Medulla oblongata (tissue), 1 donor: Measurements from ENCODE around the gene ABCA10.
A peak's percentile ranks its signal among the peaks of the same experiment; 100 is the strongest.
"Not testable (repeated sequence)": the region's sequence is repeated elsewhere in the genome, so short reads cannot be mapped to it uniquely, and the experiment has no call there.

Experiments used
- DNase-seq: peaks from one replicate; pipeline ENCODE4 v3.0.0-alpha.2; 2015; ENCODE audit errors: extremely low spot score

ABCA10 gene

DNA sequence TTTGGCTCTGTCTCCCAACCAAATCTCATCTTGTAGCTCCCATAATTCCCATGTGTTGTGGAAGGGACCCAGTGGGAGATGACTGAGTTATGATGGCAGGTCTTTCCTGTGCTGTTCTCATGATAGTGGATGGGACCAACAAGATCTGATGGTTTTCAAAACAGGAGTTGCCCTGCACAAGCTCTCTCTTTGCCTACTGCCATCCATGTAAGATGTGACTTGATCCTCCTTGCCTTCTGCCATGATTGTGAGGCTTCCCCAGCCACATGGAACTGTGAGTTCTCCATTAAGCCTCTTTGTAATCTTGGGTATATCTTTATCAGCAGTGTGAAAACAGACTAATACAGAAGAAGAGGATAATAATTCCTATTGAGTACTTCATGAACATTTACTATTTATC lies 60.0 kb downstream of the ABCA10 start:
- DNase-seq = not testable (repeated sequence)

DNA sequence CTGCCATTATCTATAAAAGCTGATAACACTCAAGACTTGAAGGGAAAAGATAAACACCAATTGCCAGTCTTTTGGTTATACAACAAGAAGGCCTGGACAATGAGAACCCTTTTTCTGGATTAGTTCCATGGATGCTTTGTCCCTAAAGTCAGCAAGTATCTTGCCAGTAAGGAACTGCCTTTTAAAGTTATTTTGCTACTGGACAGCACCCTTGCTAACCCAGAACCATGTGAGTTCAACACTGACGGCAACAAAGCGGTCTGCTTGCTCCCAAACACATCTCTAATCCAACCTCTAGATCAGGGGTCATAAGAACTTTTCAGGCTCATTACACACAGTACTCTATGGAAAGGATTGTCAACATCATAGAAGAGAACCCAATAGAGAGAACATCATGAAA lies 61.7 kb downstream of the ABCA10 start:
- DNase-seq = no peak

DNA sequence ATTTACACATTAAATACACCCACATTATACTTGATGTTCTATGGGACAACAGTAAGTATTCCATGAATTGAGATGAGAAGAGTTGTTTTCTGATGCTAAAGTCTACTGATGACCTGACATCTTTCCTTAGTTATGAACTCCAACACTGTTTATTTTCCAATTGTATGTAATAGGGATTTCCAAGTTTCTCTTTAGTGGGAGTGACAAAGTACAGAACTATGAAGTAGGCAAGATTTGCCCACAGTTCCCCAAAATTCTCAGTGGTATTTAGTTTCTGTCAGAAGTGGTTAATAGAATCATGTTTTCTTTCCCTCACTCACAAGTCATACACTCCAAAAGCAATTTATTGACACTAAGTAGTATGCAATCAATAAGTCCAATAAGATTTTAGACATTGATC lies 64.4 kb downstream of the ABCA10 start:
- DNase-seq = no peak

DNA sequence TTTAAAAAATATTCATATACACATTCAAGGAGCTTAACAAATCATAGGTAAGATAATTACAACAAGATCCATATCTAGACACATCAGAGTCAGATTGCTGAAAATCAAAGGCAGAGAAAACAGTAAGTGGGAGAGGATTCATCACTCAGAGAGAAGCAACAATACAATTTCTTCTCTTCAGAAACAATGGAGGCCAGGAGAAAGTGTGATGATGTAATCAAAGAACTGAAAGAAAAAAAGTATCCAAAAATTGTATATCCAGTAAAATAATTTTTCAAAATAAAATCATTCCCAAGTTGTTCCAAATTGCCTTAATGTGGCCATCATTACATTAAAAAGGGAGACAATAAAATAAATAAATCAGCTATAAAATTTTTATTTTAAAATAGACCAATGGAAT lies 69.2 kb downstream of the ABCA10 start:
- no peak for DNase-seq

DNA sequence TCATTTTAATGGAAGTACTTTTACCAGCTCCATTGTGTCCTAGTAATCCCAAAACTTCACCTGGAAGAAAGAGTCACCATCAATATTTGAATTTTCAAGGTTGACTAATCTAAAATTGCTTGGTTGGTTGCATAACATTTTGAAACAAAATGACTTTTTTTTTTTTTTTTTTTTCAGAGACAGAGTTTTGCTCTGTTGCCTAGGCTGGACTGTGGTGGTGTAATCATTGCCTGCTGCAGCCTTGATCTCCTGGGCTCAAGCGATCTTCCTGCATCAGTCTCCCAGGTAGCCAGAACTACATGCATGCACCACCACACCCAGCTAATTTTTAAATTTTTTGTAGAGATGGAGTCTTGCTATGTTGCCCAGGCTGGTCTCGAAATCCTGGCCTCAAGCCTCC lies 74.4 kb downstream of the ABCA10 start:
- no peak for DNase-seq

DNA sequence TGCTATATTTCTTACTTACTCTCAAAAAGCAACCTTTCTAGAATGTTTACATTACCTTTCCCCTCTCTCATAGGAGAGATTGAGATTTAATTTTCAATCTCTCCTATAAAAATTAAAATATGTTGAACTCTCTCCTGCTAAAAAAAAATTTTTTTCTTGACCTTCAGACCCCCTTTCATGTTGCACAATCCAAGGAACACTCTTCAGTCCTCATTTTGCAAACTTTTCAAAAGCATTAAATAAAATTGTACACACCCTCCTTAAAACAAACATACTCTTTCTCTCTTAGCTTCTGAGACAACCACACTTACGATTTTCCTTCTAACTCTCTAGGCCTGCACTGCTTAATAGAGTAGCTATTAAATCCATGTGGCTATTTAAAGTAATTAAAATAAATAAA lies 78.3 kb downstream of the ABCA10 start:
- no peak for DNase-seq

DNA sequence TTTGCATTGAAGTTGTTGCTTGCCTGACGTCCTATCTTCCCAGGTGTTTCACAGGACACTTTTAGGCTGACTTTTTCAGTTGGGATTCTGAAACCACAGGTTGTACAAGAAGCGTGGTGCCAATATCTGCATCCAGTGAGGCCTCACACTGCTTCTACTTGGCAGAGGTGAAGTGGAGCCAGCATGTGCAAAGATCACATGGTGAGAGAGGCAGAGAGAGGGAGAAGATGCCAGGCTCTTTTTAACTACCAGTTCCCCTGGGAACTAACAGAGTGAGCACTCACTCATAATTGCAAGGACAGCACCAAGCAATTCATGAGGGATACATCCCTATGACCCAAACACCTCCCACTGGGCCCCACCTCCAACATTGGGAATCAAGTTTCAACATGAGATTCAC lies 81.2 kb downstream of the ABCA10 start:
- no peak for DNase-seq

DNA sequence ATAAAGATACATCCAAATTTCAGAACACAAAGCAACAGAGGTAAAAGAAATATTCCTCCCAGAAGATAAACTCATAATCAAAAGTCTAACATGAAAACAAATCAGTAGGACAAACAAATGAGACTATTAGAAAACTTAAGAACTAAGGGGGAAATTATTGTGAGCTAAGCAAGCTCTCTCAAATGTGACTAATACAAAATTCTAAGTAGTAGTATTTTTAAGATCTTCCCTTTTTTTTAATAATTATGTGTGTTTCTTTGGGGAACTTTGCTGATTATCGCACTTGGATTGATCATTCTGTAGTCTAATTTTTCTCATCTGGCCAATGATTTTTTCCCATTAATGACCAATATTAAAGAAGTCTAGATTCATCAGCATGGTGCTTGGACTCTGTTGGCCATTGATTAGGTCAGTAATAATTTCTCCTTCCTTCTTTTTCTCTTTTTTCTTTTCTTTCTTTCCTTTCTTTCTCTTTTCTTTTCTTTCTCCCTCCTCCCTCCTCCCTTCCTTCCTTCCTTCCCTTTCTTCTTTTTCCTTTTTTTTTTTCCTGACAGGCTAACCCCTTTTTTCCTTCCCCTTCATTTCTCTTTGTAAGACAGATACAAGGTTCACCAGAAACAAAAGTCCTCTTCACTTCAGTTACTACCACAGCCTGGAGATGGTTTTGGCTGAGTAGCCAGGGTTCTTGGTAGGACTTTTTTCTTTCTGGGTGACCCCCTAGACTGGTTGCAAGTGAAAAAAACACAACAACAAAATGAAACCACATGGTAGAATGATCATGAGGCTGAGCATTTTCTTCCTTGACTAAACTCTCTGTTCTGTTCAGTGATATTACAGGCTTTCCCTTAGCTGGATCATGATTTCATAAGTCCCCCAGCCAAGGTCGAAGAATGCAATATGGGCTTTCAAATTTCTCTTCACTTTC lies 84.0 kb downstream of the ABCA10 start:
- DNase-seq = no peak

DNA sequence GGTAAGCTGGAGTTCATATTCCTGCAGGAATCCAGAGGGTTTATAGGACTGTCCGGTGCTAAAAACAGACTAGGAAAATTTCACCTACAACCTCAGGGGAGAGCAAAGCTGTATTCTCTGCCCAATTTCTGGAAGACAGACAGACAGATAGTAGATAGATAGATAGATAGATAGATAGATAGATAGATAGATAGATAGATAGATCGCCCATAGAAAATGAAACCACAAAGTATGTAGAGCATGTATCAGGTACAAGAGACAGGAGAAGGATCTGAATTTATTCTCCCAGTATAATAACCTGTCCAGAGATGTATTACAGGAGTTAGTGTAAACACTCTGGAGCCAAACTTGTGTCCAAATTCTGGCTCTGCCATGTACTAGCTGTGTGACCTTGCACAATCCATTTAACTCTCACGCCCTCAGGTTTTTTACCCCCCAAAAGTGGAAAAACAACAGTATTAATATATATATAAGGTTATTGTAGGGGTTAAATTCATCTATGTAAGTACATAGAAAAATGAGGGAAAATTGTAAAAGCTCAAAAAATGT lies 84.9 kb downstream of the ABCA10 start:
- DNase-seq = no peak

DNA sequence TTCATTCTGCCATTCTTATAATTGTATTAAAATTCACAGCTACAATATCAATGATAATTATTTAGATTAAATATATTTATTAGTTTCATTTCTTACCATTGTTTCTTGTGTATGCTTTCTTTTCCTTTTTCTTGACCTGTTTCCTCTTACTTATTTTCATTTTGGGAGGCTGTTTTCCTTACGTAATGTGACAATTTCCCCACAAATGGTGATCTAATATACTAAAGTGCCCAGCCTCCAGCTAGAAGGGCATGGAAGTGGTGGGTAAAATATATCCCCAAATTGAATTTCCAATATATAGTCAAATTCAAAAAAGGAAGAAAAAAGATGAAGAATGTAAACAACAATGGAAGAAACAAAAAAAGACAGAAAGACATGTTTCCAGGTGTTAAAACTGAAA lies 85.5 kb downstream of the ABCA10 start:
- no peak for DNase-seq

DNA sequence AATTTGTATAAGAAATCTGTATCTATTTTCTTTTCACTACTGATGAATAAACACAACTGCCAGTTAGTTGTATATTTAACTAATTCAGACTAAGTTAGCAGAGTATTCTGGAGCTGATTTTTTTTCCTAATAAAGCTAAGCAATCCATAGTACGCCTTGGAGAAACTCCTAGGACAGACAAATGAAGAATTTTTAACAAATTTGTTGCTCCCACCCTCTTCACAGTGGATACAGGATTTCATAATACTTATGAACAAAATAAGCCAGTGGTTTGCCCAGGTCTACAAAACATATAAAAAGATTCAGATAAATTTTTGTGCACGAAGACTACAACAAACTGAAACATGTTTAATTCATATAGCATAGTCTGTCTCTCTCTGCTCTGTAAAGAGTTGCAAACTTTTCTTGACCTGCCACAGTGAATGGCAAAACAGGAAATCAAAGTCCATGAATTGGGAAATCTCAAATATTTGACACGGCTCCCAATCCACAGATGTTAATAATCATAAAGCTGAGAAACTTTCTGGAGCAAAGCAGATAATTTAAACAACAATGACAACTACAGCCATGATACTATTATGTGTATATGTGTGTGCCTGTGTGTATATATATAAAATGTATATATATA lies 86.3 kb downstream of the ABCA10 start:
- DNase-seq = peak; percentile 9

DNA sequence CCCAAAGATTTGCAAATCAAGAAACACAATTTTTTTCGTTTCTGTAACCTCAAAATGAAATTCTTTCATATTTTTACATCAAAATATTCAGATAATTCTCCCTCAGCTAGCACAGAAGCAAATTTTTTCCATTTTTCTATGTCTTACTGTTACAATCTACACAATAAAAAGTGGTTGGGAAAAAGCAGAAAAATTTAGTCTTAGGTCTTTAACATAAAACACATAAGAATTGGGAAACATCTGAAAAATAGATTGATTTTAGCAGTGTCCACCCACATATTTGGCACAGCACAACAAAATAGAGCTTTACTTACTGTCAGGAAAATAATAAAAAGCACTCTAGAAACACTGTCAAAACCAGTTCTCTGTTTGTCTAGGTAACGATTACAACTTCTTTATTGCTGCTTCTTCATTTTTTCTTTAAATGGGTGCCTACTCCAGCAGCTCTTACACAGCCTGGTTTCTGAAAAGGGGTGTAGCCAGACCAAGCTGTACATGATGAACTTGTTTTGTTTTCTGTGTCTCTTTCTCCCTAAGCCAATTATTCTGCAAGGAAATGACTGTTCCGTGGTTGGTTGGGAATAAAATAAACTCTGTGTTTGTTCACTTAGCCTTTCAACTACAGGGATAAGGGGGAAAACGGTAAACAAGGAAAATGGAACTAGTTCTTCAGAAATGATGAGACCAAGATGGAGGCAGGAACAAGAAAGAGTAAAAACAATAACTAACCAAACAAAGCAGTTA lies 87.0 kb downstream of the ABCA10 start, which contains the start of gene ABCA6:
TSS of gene ABCA6 (minus strand) at position 465 of the 744 bp plus-strand sequence. CDS start 1,192 bp downstream, outside the sequence.
- DNase-seq = peak; percentile 73

DNA sequence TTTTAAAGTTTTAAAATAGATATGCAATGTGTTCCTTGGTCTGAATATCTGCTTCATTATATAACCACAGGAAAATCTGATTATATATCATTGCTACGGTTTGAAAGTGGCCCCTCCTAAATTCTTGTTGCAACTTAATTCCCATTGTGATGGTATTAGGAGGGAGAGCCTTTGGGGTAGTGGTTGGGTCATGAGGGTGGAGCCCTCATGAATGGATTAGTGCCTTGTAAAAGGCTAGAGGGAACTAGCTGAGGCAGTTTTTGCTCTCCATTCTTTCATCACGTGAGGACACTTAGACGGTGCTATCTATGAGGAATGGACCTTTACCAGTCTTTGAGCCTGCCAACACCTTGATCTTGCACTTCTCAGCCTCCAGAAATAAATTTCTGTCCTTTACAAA lies 94.5 kb downstream of the ABCA10 start:
- DNase-seq = no peak

DNA sequence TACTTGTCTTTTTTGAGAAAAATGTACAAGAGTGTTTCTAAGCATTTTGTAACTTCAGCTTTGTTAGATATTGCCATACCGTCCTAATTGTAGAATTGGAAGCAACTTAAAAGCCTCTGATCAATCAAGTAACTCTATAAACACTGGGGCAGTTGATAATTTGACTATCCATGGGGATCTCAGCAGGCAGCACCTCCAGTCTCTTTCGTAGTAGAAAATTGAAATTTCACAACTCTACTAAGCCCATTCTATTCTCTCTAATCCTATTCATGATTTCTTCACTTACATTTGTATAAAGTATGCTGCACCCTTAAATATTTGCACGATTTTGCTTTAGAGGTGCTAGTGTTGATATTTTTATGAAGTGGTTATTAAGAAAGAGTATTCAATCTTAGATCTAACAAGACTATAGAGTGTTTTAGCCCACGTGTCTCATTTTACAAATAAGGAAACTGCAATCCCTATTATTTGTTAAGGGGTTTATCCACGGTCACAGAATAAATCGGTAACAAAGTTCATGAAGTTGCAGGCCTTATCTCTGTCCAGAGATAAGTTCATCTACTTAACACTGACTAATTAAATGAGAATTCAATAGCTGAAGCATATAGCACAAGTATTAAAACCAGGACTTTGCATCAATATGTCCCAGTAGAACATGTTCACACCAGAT lies 97.9 kb downstream of the ABCA10 start:
- no peak for DNase-seq

DNA sequence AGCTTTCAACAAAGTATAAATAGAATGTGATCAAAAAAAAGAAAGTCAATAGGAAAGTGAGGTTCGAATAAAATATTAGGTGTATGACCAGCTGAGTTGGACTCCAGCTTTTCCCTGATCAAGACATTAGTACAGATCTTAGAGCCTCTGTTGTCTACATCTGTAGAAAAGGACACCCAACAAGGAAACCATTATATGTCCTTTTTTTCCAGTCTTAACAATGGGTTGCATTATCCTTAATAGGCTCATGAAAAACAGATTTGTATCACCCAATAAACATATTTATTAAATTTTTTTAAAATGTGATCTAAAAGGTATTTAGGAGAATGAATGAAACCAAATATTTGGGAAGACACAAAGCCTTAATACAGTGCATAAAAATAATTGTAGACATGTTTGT lies 105.0 kb downstream of the ABCA10 start:
- DNase-seq = peak; percentile 26

DNA sequence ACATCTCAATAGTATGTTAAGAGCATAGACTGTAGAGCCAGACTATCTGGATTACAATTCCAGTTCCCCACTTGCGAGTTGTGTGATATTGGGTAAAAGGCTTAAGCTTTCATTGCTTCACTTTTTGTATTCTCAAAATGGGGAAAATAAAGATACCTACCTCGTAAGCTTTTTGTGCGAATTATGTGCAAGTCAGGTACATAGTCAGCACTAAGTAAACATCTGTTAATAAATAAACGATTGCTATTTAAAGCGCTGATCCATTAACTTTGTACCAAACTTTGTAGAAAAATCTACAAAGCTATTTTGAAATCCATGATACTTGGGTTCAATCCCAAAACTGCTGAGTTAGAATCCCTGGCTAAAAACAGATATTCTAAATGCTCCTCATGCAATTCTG lies 106.6 kb downstream of the ABCA10 start:
- no peak for DNase-seq

DNA sequence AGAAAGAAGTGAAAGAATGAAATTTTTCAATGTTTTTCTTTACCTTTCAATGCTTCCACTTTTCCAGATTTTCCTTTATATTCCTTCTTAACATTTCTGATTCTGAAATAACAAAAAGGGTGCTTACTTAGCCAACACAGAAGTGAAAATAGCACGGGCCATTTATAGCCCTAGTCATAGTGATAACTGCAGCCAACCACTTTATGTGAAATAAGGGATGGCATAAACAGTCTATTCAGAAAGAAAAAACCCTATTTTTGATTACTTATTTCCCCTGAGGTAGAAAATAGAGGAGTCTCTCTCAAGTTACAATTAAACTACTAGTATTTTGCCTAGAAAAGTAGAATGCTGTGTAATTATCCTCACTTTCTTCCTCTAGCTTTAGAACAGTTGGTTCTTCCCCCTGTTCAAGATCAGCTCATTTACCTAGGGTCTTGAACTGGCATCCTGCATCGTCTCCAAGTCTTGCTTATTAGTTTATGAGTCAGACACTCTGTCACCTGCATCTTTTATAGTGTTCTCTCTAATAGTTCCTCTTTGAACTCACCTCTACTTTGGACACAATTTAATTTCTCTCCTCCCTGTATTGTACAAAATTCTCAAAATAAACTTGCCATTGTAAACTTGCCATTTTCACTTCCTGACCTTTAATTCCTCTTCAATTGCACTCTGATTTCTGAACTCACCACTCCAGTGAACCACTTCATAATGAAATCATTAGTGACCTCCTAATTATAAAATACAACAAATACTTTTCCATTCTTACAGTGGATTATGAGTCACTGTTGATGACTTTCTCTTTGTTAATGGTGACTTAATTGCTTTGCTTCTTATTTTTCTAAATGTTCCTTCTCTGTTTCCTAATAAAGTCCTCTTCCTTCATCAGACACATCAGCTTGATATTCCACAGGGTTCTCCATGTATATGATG lies 110.5 kb downstream of the ABCA10 start:
- peak; percentile 13 for DNase-seq

DNA sequence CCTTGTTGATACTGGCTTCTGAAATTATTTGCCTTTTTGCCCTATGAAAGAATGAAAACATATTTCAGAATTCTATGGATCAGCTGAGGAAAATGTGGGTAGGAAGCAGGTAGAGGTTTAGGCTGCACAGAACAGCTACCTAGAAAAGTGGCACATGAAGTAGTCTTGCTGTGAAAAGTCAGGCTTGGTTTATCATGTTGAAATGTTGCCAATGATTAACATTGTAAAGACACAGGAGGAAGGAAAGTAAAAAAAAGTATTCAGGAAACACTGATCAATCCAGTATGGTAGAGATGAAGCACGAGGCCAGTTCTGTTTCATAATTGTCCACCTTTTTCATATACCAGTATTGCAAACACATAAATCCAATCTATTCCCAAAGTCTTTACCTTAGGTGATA lies 116.8 kb downstream of the ABCA10 start:
- no peak for DNase-seq

DNA sequence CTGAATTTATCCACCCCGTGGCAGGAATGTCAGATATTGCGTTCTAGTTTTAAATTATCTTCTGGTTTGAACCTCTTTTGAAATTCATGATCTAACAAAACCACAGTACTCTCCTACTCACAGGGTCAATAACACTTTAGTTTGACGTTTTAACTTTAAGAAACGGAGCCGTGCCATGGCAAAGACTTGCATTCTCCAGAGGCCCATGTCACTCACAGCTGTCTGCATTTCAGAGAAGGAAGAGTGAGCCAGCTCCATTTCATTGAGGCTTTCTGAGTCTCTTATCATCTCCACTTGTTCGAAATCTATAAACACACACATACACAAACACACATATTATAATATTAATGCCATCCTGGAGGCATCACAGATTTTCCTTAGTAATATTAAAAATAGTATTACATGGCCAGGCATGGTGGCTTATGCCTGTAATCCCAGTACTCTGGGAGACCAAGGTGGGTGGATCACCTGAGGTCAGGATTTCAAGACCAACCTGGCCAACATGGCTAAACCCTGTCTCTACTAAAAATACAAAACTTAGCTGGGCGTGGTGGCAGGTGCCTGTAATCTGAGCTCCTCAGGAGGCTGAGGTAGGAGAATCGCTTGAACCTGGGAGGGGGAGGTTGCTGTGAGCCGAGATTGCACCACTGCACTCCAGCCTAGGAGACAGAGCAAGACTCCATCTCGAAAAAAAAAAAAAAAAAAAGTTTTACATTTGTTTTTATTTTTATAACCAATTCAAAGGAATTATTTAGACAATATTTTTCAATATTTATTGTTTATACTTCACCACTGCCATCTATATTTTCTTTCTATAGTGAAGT lies 122.5 kb downstream of the ABCA10 start:
- DNase-seq = no peak
